K562 (cell line): ENCODE data around the gene VDAC2. TPM values are rescaled to one million over a fixed set of nuclear protein-coding genes. Genes with fewer than 3 reads are reported as not detected.

Source experiments
- ATAC-seq: fragments of 200-7000 bp; cut with Tn5 transposase; 3 replicates; pipeline ENCODE4 v1.9.1; 2020; ENCODE audit warnings: moderate library complexity
- BruUV-seq: library from RNA; stranded (reverse); fragments of 400-500 nt; replicated peaks from 2 replicates; lab custom pipeline; 2021; lab: Mats Ljungman, UMichigan
- CTCF ChIA-PET: fragments of 300-600 bp; formaldehyde crosslinking; extraction: SDS; loops from one replicate; lab custom pipeline; 2021; ENCODE audit warnings: low intra/inter-chr PET ratio; lab: Yijun Ruan, JAX
- POLR2A ChIA-PET: fragments of 300-600, 350-650 bp; sonication (Branson Sonifier 250); formaldehyde crosslinking; extraction: SDS; loops from one replicate; lab custom pipeline; 2021; ENCODE audit warnings: antibody characterized with exemption, inconsistent platforms; lab: Yijun Ruan, JAX
- DNase-seq, 4 experiments: peaks; one replicate each; pipeline versions ENCODE4 v3.0.0 to v3.0.0-alpha.2; 2011 to 2018; ENCODE audit warnings: low spot score in 3 of 4, mixed read lengths in 3 of 4; ENCODE audit errors: extremely low read depth in 1 of 4
- FAIRE-seq: peaks from 2 replicates; lab custom pipeline; 2011; peaks lifted over from hg19 to GRCh38; lab: Jason Lieb, UNC
- H2AFZ ChIP-seq: 2 replicates; pipeline ENCODE4 v1.6.0; 2011; ENCODE audit warnings: low read depth, low read length, control low read depth, inconsistent platforms
- H3K27ac ChIP-seq: fragments of 200-600 bp; 3 replicates; pipeline ENCODE4 v1.8.0; 2011; ENCODE audit warnings: low read depth, mild to moderate bottlenecking, control low read depth, inconsistent platforms, low read length, moderate library complexity, mixed read lengths; ENCODE audit errors: extremely low read depth
- H3K27me3 ChIP-seq, 2 experiments: fragments of 300-600 bp in 1 of 2; 2 replicates in 1 of 2; 3 replicates in 1 of 2; pipeline versions ENCODE4 v1.6.0 to v1.8.0; 2011; ENCODE audit warnings: inconsistent platforms in 2 of 2, low read length in 2 of 2, mild to moderate bottlenecking in 1 of 2, mixed read lengths in 1 of 2, moderate library complexity in 1 of 2; ENCODE audit not compliant: control insufficient read depth in 2 of 2, insufficient read depth in 2 of 2
- H3K36me3 ChIP-seq: fragments of 300-600 bp; 3 replicates; pipeline ENCODE4 v1.8.0; 2011; ENCODE audit warnings: mild to moderate bottlenecking, low read length, inconsistent platforms; ENCODE audit not compliant: control insufficient read depth, insufficient read depth
- H3K4me1 ChIP-seq, 2 experiments: fragments of 200-600 bp in 1 of 2; replicated peaks in 1 of 2; 2 replicates in 1 of 2; 3 replicates in 1 of 2; pipeline versions ENCODE4 v1.5.1 to v1.8.0; 2011; ENCODE audit warnings: inconsistent platforms in 2 of 2, low read length in 2 of 2, mild to moderate bottlenecking in 1 of 2, mixed read lengths in 1 of 2, moderate library complexity in 1 of 2; ENCODE audit not compliant: control insufficient read depth in 2 of 2, insufficient read depth in 2 of 2
- H3K4me2 ChIP-seq: 2 replicates; pipeline ENCODE4 v1.6.1; 2011; ENCODE audit warnings: low read length, control low read depth, inconsistent platforms, mixed read lengths; ENCODE audit not compliant: insufficient read depth
- H3K4me3 ChIP-seq: fragments of 200-600 bp; sonication (generic), shearing (Covaris generic); 2 replicates; pipeline ENCODE4 v1.5.1; 2016; ENCODE audit warnings: control low read depth, inconsistent platforms
- H3K79me2 ChIP-seq: fragments of 200-600 bp; 3 replicates; pipeline ENCODE4 v1.8.0; 2011; ENCODE audit warnings: low read length, inconsistent platforms; ENCODE audit not compliant: control insufficient read depth, insufficient read depth
- H3K9ac ChIP-seq, 2 experiments: 2 replicates each; pipeline versions ENCODE4 v1.6.0 to v1.6.1; 2011; ENCODE audit warnings: low read depth in 2 of 2, low read length in 2 of 2, control low read depth in 1 of 2, inconsistent platforms in 1 of 2, mild to moderate bottlenecking in 1 of 2, mixed read lengths in 1 of 2; ENCODE audit not compliant: insufficient read depth in 1 of 2
- H3K9me1 ChIP-seq: one replicate; pipeline ENCODE4 v1.6.0; 2011; ENCODE audit warnings: inconsistent platforms, mild to moderate bottlenecking, low read length, moderate library complexity; ENCODE audit not compliant: control insufficient read depth, insufficient read depth
- H3K9me3 ChIP-seq: replicated peaks from 2 replicates; pipeline ENCODE4 v1.5.1; 2011; ENCODE audit warnings: low read depth, low read length, inconsistent platforms; ENCODE audit not compliant: control insufficient read depth, insufficient read depth
- H4K20me1 ChIP-seq: replicated peaks from 2 replicates; pipeline ENCODE4 v1.6.1; 2011; ENCODE audit warnings: low read length, inconsistent platforms, mixed read lengths; ENCODE audit not compliant: control insufficient read depth, insufficient read depth
- HDGF ChIP-seq: fragments of 450-650 bp; IDR thresholded peaks from 2 replicates; pipeline ENCODE4 v1.6.1; 2016
- RBM39 ChIP-seq: fragments of 200-400 bp; formaldehyde crosslinking; optimal IDR thresholded peaks from 2 replicates; pipeline ENCODE3; 2018; ENCODE audit warnings: low read depth, low read length
- ZNF830 ChIP-seq: fragments of 250-450 bp; sonication (Bioruptor Pico); IDR thresholded peaks from 2 replicates; pipeline ENCODE4 v1.5.0; 2021; ENCODE audit warnings: mild to moderate bottlenecking
- WGBS: fragments of 100-300 bp; shearing (Covaris generic); methylation state at CpG from one replicate; pipeline ENCODE4 v1.1.6; 2016; ENCODE audit warnings: low coverage, mixed read lengths; ENCODE audit not compliant: insufficient coverage; ENCODE audit errors: missing lambda C conversion rate; 5-methylcytosine and 5-hydroxymethylcytosine counted together
- in situ Hi-C: fragments of 300-500 bp; cut with MboI; formaldehyde crosslinking; loops from 4 replicates; pipeline ENCODE4 v1.15.0; 2018; ENCODE audit warnings: inconsistent platforms, mixed read lengths
- intact Hi-C: fragments of 100-400 bp; cut with micrococcal nuclease; formaldehyde crosslinking; loops from 2 replicates; pipeline ENCODE4 v1.14.2; 2022
- polyA plus RNA-seq, 8 experiments: library from polyadenylated mRNA; depleted of rRNA in 4 of 8; stranded (reverse) in 5 of 8; unstranded in 3 of 8; fragments of >200 nt; fragmentation: Nextera tagmentation in 2 of 8; fragmentation: Illumina TruSeq in 1 of 8; extraction: Ambion mirVana in 2 of 8; extraction: Trizol in 1 of 8; gene quantifications; 2 replicates each; pipeline versions ENCODE4 v1.2.1 to v1.2.3, GENCODE V29; 2011 to 2014; ENCODE audit warnings: inconsistent platforms in 1 of 8, missing spikeins in 1 of 8
- total RNA-seq, 7 experiments: library from RNA; depleted of rRNA in 6 of 7; stranded (reverse); fragments of >200 nt in 6 of 7; fragmentation: Illumina TruSeq in 2 of 7; extraction: Trizol in 2 of 7; gene quantifications; 2 replicates each; pipeline versions ENCODE4 v1.2.1 to v1.2.3, GENCODE V29; 2011 to 2021; ENCODE audit warnings: low replicate concordance in 1 of 7
- TF ChIP-seq, protein P1 (sequence below): fragments of 250-450 bp; sonication (Bioruptor Pico); IDR thresholded peaks from 2 replicates; pipeline ENCODE4 v1.6.1; 2021; ENCODE audit warnings: mild to moderate bottlenecking
- TF ChIP-seq, protein P2 (sequence below): fragments of 450-650 bp; IDR thresholded peaks from 2 replicates; pipeline ENCODE4 v1.6.1; 2014; ENCODE audit warnings: low read depth, mild to moderate bottlenecking, moderate library complexity, borderline replicate concordance
- TF ChIP-seq, protein P3 (sequence below): sonication (generic); formaldehyde crosslinking; IDR thresholded peaks from 2 replicates; pipeline ENCODE4 v1.4.0; 2020; ENCODE audit warnings: mild to moderate bottlenecking, missing genetic modification reagents

Gene VDAC2
- total and polyA plus RNA-seq, 9 of the 15 experiments (the other 6 are each of a cell fraction or from before 2014, with no cell fraction given) = 139 to 450 (median 250) TPM

DNA sequence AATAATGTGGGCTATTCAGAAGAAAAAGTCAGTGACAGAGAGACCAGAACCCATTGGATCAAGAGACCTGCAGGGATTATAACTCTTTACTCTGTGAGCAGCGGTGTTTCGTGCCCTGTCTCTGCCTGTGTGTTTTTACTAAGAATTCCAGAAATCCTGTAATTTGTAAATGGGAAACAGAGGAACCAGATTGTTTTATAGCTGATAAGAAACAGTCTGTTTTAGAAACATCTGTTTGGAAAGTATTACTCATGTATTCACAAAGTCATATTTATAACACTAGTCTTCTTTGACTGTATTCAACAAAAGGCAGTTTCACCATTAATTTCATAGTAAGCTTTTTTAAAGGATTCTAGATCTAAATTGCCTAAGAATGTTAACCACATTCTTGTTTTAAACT lies 30.0 kb upstream of the VDAC2 start:
- Histone ChIP-seq H3K9ac (no peak overlapping the region), H2AFZ (no peak overlapping the region), H3K4me2 (no peak overlapping the region), H3K4me3 (no peak overlapping the region), H3K79me2 (no peaks in the 10 kb centered on the region), H3K27ac (no peak overlapping the region), H3K9me1 (no peaks in the 10 kb centered on the region), H3K4me1 (no peaks in the 10 kb centered on the region), H3K36me3 (peaks cover 15% of the 10 kb centered on the region), H3K27me3 (no peaks in the 10 kb centered on the region), H4K20me1 (no peaks in the 10 kb centered on the region), H3K9me3 (no peaks in the 10 kb centered on the region)
- WGBS = 100% methylated on average over 2 of the region's 2 CpGs
- intact Hi-C loops (no loop called here), in situ Hi-C loops (no loop called here)
- ATAC-seq = no peak
- no peak for DNase-seq
- FAIRE-seq = no peak
- TF ChIP-seq, protein P1, sequence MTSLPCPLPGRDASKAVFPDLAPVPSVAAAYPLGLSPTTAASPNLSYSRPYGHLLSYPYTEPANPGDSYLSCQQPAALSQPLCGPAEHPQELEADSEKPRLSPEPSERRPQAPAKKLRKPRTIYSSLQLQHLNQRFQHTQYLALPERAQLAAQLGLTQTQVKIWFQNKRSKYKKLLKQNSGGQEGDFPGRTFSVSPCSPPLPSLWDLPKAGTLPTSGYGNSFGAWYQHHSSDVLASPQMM (CRISPR knock-in tag) = no peak
- TF ChIP-seq, protein P2, sequence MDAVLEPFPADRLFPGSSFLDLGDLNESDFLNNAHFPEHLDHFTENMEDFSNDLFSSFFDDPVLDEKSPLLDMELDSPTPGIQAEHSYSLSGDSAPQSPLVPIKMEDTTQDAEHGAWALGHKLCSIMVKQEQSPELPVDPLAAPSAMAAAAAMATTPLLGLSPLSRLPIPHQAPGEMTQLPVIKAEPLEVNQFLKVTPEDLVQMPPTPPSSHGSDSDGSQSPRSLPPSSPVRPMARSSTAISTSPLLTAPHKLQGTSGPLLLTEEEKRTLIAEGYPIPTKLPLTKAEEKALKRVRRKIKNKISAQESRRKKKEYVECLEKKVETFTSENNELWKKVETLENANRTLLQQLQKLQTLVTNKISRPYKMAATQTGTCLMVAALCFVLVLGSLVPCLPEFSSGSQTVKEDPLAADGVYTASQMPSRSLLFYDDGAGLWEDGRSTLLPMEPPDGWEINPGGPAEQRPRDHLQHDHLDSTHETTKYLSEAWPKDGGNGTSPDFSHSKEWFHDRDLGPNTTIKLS = no peak
- TF ChIP-seq, protein P3, sequence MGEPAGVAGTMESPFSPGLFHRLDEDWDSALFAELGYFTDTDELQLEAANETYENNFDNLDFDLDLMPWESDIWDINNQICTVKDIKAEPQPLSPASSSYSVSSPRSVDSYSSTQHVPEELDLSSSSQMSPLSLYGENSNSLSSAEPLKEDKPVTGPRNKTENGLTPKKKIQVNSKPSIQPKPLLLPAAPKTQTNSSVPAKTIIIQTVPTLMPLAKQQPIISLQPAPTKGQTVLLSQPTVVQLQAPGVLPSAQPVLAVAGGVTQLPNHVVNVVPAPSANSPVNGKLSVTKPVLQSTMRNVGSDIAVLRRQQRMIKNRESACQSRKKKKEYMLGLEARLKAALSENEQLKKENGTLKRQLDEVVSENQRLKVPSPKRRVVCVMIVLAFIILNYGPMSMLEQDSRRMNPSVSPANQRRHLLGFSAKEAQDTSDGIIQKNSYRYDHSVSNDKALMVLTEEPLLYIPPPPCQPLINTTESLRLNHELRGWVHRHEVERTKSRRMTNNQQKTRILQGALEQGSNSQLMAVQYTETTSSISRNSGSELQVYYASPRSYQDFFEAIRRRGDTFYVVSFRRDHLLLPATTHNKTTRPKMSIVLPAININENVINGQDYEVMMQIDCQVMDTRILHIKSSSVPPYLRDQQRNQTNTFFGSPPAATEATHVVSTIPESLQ (CRISPR knock-in tag) = no peak
- TF ChIP-seq HDGF (no peak), ZNF830 (CRISPR knock-in tag) (no peak), RBM39 (no peak)
- BruUV-seq = no TSS peak
- CTCF ChIA-PET = no interaction called here
- POLR2A ChIA-PET = interaction anchor here (1.1 kb wide), 1 partner anchor 44 kb away, joined by 3 read pairs; no protein-coding TSS in a partner anchor
